ENCODE results near the gene DIP2C. TPM values are rescaled to one million over a fixed set of nuclear protein-coding genes. Genes with fewer than 3 reads are reported as not detected.
"Not testable (repeated sequence)": the region's sequence is repeated elsewhere in the genome, so short reads cannot be mapped to it uniquely, and the experiment has no call there.

Gene DIP2C
- total RNA-seq, 1 experiment from 2014 or later: 5.0 TPM

- DNase-seq: no peak
- Histone ChIP-seq H3K27me3 (no peaks in the 10 kb centered on the region), H3K4me3 (no peak overlapping the region), H3K4me1 (peaks cover 3% of the 10 kb centered on the region; the same call in 1 of the 2 replicates), H3K36me3 (no peaks in the 10 kb centered on the region), H3K9me3 (replicated peaks) (no peaks in the 10 kb centered on the region), H3K27ac (no peak overlapping the region)
These were observed 153.0 kb downstream of the DIP2C start for GRCh38 chr10:536371-536925.

DNA sequence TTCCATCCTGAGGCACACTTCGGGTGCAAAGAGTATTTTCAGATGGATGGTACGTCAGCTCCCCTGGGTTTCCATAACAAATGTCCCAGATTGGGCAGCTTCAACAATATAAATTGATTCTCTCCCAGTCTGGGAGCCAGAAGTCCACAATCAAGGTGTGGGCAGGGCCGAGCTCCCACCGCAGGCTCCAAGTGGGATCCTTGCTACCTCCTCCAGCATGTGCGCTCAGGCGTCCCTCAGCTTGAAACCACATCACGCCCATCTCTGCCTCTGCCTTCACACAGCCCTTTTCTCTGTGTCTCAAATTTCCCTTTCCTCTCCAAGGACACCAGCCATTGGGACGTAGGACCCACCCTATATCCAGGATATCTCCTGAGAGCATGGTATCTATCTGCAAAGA lies 153.5 kb downstream of the DIP2C start:
- Histone ChIP-seq H3K27me3 (no peaks in the 10 kb centered on the region), H3K9me3 (replicated peaks) (no peaks in the 10 kb centered on the region), H3K4me3 (no peak overlapping the region), H3K4me1 (peaks cover 3% of the 10 kb centered on the region; the same call in 1 of the 2 replicates), H3K36me3 (no peaks in the 10 kb centered on the region), H3K27ac (no peak overlapping the region)
- no peak for DNase-seq

DNA sequence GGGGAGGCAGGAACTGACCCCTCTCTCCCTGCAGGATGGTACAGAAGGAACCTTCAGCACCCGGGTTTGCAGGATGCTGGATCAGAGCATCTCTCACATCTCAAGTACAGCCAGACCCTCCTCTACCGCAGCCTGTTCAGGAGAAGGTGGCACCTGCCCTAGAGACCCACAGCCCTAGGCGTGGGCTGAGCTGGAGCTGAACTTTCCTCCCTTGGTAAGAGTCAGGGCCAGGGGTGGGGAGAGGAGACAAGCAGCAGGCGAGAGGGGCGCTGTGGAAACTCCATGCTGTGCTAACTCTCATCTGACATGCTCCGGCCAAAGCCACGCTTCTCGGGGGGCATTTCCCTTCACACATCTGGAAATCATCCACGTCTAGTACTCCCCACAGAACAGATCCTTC lies 154.4 kb downstream of the DIP2C start:
- Histone ChIP-seq H3K4me3 (no peak overlapping the region), H3K9me3 (replicated peaks) (no peaks in the 10 kb centered on the region), H3K27me3 (no peaks in the 10 kb centered on the region), H3K27ac (no peak overlapping the region), H3K4me1 (peaks cover 3% of the 10 kb centered on the region; the same call in 1 of the 2 replicates), H3K36me3 (no peaks in the 10 kb centered on the region)
- DNase-seq: no peak

- H3K4me1 ChIP-seq: peaks cover 3% of the 10 kb centered on the region; the same call in 1 of the 2 replicates
- no peaks in the 10 kb centered on the region for H3K36me3 ChIP-seq
- no peak for DNase-seq
These were observed 155.4 kb downstream of the DIP2C start for GRCh38 chr10:534047-534566.

GRCh38 chr10:533611-534010 lies 155.9 kb downstream of the DIP2C start:
- H3K27ac ChIP-seq: no peak overlapping the region
- H3K4me1 ChIP-seq: peaks cover 3% of the 10 kb centered on the region; the same call in 1 of the 2 replicates
- H3K27me3 ChIP-seq: no peaks in the 10 kb centered on the region
- no peak for DNase-seq
- H3K4me3 ChIP-seq: no peak overlapping the region
- H3K36me3 ChIP-seq: no peaks in the 10 kb centered on the region
- H3K9me3 ChIP-seq (replicated peaks): no peaks in the 10 kb centered on the region

More at GRCh38 chr10:534047-534566, 155.4 kb downstream of the DIP2C start:
- Histone ChIP-seq H3K27me3 (no peaks in the 10 kb centered on the region), H3K9me3 (replicated peaks) (no peaks in the 10 kb centered on the region), H3K4me3 (no peak overlapping the region), H3K27ac (no peak overlapping the region)

GRCh38 chr10:533186-533585 lies 156.3 kb downstream of the DIP2C start:
- H3K4me1 ChIP-seq: peaks cover 3% of the 10 kb centered on the region; the same call in 1 of the 2 replicates
- H3K27me3 ChIP-seq: no peaks in the 10 kb centered on the region
- H3K4me3 ChIP-seq: no peak overlapping the region
- no peak overlapping the region for H3K27ac ChIP-seq
- peak in 1 of 2 experiments; percentile 45 for DNase-seq
- H3K36me3 ChIP-seq: no peaks in the 10 kb centered on the region
- no peaks in the 10 kb centered on the region for H3K9me3 ChIP-seq (replicated peaks)

- H3K4me3 ChIP-seq; H3K4me1 ChIP-seq; H3K36me3 ChIP-seq; H3K27me3 ChIP-seq; H3K27ac ChIP-seq; DNase-seq; H3K9me3 ChIP-seq (replicated peaks): not testable (repeated sequence)
These were observed 157.1 kb downstream of the DIP2C start for GRCh38 chr10:532331-532730.

DNA sequence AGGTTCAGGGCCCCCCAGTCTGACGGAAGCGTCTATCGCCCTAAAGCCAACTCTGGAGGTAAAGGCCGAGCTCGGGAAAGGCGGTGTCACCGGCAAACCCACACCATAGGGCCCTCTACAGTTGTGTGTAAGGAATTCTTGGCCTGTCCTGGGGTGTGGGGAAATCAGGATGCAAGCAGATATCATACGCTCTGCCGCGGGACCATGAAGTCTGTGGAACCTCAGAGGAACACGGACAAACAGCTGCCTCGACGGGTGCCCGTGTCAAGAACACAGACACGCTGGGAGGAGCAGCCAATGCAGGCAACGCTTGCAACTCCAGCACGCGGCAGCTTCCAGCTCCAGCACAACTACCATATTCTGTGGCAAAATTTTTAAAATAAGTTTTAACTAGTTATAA lies 157.9 kb downstream of the DIP2C start:
- no peak overlapping the region for H3K27ac ChIP-seq
- H3K27me3 ChIP-seq: no peaks in the 10 kb centered on the region
- peaks cover 3% of the 10 kb centered on the region; the same call in 1 of the 2 replicates for H3K4me1 ChIP-seq
- H3K9me3 ChIP-seq (replicated peaks): no peaks in the 10 kb centered on the region
- H3K36me3 ChIP-seq: no peaks in the 10 kb centered on the region
- H3K4me3 ChIP-seq: no peak overlapping the region
- DNase-seq: no peak

GRCh38 chr10:530717-531116 lies 158.8 kb downstream of the DIP2C start:
- no peaks in the 10 kb centered on the region for H3K27me3 ChIP-seq
- no peak overlapping the region for H3K4me3 ChIP-seq
- H3K36me3 ChIP-seq: no peaks in the 10 kb centered on the region
- DNase-seq: no peak
- peaks cover 3% of the 10 kb centered on the region; the same call in 1 of the 2 replicates for H3K4me1 ChIP-seq
- H3K9me3 ChIP-seq (replicated peaks): no peaks in the 10 kb centered on the region
- H3K27ac ChIP-seq: no peak overlapping the region

- H3K27me3 ChIP-seq: no peaks in the 10 kb centered on the region
- H3K9me3 ChIP-seq (replicated peaks): no peaks in the 10 kb centered on the region
- H3K4me1 ChIP-seq: peaks cover 3% of the 10 kb centered on the region; the same call in 1 of the 2 replicates
- no peak for DNase-seq
- no peaks in the 10 kb centered on the region for H3K36me3 ChIP-seq
- no peak overlapping the region for H3K27ac ChIP-seq
- H3K4me3 ChIP-seq: no peak overlapping the region
These were observed 159.8 kb downstream of the DIP2C start for GRCh38 chr10:529468-530230.

DNA sequence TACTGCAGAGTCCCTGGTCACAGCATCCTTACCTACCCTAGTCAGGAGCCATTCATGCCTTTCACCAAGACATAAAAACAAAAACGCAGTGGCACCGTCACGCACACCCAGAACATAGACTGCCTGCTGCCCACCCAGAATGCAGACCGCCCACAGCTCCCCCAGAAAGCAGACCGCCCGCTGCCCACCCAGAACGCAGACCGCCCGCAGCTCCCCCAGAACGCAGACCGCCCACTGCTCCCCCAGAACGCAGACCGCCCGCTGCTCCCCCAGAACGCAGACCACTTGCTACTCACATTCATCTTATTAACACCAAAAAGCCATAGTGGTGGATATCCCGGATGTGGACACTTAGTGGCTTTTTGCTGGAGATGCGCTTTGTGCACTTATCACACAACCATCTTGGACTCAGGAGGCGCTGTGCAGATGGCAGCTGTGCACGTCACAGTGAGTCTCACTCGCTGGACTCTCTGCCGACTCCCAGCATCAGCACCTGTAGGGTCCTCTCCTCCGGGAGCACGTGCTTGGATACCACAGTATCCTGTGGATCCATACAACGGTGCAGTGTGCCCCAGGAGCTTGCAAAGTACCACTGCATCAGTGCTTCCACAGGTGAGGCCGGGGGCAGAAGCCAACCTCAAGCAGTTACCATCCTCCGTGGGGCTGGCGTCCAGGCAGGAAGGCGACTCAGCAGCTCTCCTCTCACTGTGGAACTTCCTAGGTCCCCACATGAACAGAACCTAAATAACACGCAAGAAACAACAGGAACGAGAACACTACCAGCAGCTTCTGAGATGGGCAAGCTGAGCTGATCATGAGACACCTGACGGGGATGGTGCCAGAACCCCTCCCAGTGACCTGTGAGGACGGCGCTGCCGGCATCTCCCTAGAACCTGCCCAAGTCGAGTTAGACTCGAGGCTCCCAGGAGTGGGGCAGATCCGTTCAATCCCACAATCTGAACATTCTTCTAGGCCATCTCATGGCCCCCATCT lies 161.0 kb downstream of the DIP2C start:
- no peak overlapping the region for H3K27ac ChIP-seq
- no peak for DNase-seq
- no peaks in the 10 kb centered on the region for H3K36me3 ChIP-seq
- no peak overlapping the region for H3K4me3 ChIP-seq
- H3K9me3 ChIP-seq (replicated peaks): no peaks in the 10 kb centered on the region
- no peaks in the 10 kb centered on the region for H3K27me3 ChIP-seq
- peaks cover 3% of the 10 kb centered on the region; the same call in 1 of the 2 replicates for H3K4me1 ChIP-seq

DNA sequence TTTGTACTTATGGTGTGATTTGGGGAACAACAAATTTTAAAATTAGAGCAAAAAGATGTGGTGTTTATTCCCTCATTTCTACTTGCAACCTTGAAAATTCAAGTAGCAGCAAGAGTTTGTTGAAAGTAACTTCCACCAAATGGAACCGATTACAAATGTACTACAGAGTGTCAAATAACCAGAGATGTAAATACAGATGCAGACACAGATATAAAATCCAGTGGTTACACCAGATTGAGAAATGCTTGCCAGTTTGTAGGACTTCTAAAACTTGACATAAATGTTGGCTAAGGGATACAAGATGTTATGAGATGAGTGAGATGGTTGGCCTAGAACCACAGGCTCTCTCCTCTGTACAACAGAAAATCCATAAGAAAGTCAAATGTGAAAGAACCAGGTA lies 162.1 kb downstream of the DIP2C start:
- Histone ChIP-seq H3K36me3 (no peaks in the 10 kb centered on the region), H3K27ac (no peak overlapping the region), H3K4me1 (peaks cover 1% of the 10 kb centered on the region; the same call in 1 of the 2 replicates), H3K9me3 (replicated peaks) (no peaks in the 10 kb centered on the region), H3K27me3 (no peaks in the 10 kb centered on the region), H3K4me3 (no peak overlapping the region)
- DNase-seq: no peak

GRCh38 chr10:526651-527312 lies 162.7 kb downstream of the DIP2C start:
- Histone ChIP-seq H3K9me3 (replicated peaks) (no peaks in the 10 kb centered on the region), H3K4me1 (peaks cover 6% of the 10 kb centered on the region), H3K27ac (no peak overlapping the region), H3K27me3 (no peaks in the 10 kb centered on the region), H3K4me3 (no peak overlapping the region), H3K36me3 (no peaks in the 10 kb centered on the region)
- no peak for DNase-seq

Data from SJCRH30 (cell line).